Ascending aorta (tissue), 2 donors: ENCODE data around the gene USP24. TPM values are rescaled to one million over a fixed set of nuclear protein-coding genes. Genes with fewer than 3 reads are reported as not detected.

Experiments
- DNase-seq, 2 donors: peaks; one replicate each; pipeline ENCODE4 v3.0.0-alpha.2; 2019; ENCODE audit warnings: low spot score in 2 of 2
- H3K27ac ChIP-seq, 2 donors: fragments of 200-600 bp; sonication (generic); one replicate each; pipeline ENCODE4 v1.5.1; 2016 to 2017; ENCODE audit warnings: mild to moderate bottlenecking in 1 of 2
- H3K27me3 ChIP-seq: fragments of 200-600 bp; sonication (generic); one replicate; pipeline ENCODE4 v1.5.1; 2017
- H3K36me3 ChIP-seq, 2 donors: fragments of 200-600 bp; sonication (generic); one replicate each; pipeline ENCODE4 v1.5.1; 2016
- H3K4me1 ChIP-seq, 2 donors: fragments of 200-600 bp; sonication (generic); one replicate each; pipeline ENCODE4 v1.5.1; 2016 to 2017; ENCODE audit warnings: mild to moderate bottlenecking in 1 of 2
- H3K4me3 ChIP-seq, 2 donors: fragments of 200-600 bp; sonication (generic); one replicate each; pipeline ENCODE4 v1.5.1; 2016 to 2017; ENCODE audit warnings: mild to moderate bottlenecking in 1 of 2
- H3K9me3 ChIP-seq, 2 donors: fragments of 200-600 bp; sonication (generic); one replicate each; pipeline ENCODE4 v1.5.1; 2016
- CTCF ChIP-seq, 3 experiments: fragments of 200-600 bp in 2 of 3; fragments of 450-650 bp in 1 of 3; sonication (generic) in 2 of 3; IDR thresholded peaks; one replicate each; pipeline ENCODE4 v1.5.1; 2016 to 2019; ENCODE audit warnings: antibody characterized with exemption in 3 of 3, mild to moderate bottlenecking in 1 of 3, moderate library complexity in 1 of 3
- intact Hi-C: fragments of 100-400 bp; cut with DNase I; formaldehyde crosslinking; loops from one replicate; pipeline ENCODE4 v1.15.1; 2023
- total RNA-seq: library from RNA; depleted of rRNA; stranded (reverse); fragments of >200 nt; gene quantifications from one replicate; pipeline ENCODE4 v1.1.0, GENCODE V29; 2016

Gene USP24
- total RNA-seq, 1 donor from 2014 or later: 11.2 TPM

DNA sequence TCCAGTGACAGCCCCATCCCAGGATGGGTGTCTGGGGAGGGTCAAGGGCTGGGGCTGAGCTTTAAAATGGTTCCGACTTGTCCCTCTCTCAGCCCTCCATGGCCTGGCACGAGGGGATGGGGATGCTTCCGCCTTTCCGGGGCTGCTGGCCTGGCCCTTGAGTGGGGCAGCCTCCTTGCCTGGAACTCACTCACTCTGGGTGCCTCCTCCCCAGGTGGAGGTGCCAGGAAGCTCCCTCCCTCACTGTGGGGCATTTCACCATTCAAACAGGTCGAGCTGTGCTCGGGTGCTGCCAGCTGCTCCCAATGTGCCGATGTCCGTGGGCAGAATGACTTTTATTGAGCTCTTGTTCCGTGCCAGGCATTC is 151.6 kb downstream of the USP24 start:
- peaks cover 0 to 14% of the 10 kb centered on the region in 2 donors for H3K4me1 ChIP-seq
- no peak for TF ChIP-seq CTCF (IDR thresholded peaks at IDR 0.05)
- peak overlapping the region; percentile 56 to 57 for H3K27ac ChIP-seq
- intact Hi-C loops: no loop called here
- no peaks in the 10 kb centered on the region for H3K9me3 ChIP-seq
- H3K36me3 ChIP-seq: peaks cover 5 to 20% of the 10 kb centered on the region in 2 donors
- DNase-seq: no peak
- H3K27me3 ChIP-seq: no peaks in the 10 kb centered on the region
- no peak overlapping the region for H3K4me3 ChIP-seq

- TF ChIP-seq CTCF (IDR thresholded peaks at IDR 0.05): no peak
- H3K4me3 ChIP-seq: no peak overlapping the region
- H3K27ac ChIP-seq: peak overlapping the region; percentile 59 to 70
- H3K27me3 ChIP-seq: no peaks in the 10 kb centered on the region
- DNase-seq: no peak
- peaks cover 0 to 14% of the 10 kb centered on the region in 2 donors for H3K4me1 ChIP-seq
- H3K36me3 ChIP-seq: peaks cover 0 to 15% of the 10 kb centered on the region in 2 donors
- intact Hi-C loops: no loop called here
- H3K9me3 ChIP-seq: no peaks in the 10 kb centered on the region
These were observed 152.2 kb downstream of the USP24 start for GRCh38 chr1:55062801-55063576.

DNA sequence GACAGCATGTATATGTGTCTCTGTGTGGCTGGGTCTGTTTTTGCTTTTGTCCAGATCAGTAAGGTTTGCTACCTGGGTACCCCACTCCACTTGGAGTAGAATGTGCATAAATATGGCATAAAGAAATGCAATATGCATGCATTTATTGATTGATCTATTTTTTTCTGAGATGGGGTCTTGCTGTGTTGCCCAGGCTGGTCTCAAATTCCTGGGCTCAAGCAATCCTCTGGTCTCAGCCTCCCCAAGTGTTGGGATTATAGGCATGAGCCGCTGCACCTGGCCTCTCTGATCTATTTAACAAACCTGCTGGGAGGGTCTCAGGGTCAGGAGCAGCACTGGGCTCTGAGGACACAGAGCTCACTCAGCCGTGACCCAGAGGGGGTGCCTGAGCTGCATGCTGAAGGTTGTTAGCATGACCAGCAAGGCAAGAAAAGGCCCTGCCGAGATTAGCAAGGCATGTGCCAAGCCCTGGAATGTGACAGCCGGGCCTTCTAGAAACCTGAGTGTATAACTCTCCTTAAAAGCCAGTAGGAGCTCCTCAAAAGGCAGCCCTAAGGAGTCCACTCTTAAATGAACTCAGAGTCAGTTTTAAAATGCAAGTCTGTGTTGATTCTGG is 153.3 kb downstream of the USP24 start:
- Histone ChIP-seq H3K36me3 (peaks cover 0 to 5% of the 10 kb centered on the region in 2 donors), H3K27me3 (no peaks in the 10 kb centered on the region), H3K9me3 (no peaks in the 10 kb centered on the region), H3K27ac (peak overlapping the region; percentile 59 to 70), H3K4me1 (peaks cover 0 to 14% of the 10 kb centered on the region in 2 donors), H3K4me3 (no peak overlapping the region)
- no peak for DNase-seq
- intact Hi-C loops: no loop called here
- TF ChIP-seq CTCF (IDR thresholded peaks at IDR 0.05): no peak

DNA sequence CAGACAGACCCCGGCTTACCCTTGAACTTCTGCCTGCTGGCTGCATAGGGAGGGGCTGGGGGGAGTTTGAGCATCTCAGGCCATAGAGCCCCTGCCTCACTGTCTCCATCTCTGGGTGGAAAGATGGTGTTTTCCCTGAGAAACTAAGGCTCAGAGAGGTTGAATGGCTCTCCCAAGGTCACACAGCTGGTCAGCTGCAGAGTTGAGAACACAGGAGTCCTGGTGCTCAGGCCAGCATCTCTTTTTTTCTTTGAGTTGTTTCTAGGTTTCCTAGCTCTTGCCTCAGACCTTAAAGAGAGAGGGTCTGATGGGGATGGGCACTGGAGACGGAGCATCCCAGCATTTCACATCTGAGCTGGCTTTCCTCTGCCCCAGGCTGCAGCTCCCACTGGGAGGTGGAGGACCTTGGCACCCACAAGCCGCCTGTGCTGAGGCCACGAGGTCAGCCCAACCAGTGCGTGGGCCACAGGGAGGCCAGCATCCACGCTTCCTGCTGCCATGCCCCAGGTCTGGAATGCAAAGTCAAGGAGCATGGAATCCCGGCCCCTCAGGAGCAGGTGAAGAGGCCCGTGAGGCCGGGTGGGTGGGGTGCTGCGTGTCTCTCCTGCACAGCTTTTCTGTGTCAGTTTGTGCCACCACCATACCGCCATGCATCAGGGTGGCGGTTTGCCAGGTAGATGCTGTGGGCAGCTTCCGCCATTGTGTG is 154.0 kb downstream of the USP24 start:
- no peaks in the 10 kb centered on the region for H3K27me3 ChIP-seq
- TF ChIP-seq CTCF (IDR thresholded peaks at IDR 0.05): no peak
- H3K9me3 ChIP-seq: no peaks in the 10 kb centered on the region
- no peaks in the 10 kb centered on the region for H3K36me3 ChIP-seq
- H3K4me3 ChIP-seq: no peak overlapping the region
- no peak for DNase-seq
- intact Hi-C loops: no loop called here
- H3K4me1 ChIP-seq: peaks cover 0 to 14% of the 10 kb centered on the region in 2 donors
- peak overlapping the region in 1 of 2 donors; percentile 70 for H3K27ac ChIP-seq

GRCh38 chr1:55060133-55060999 is 154.8 kb downstream of the USP24 start:
- DNase-seq: no peak
- Histone ChIP-seq H3K36me3 (no peaks in the 10 kb centered on the region), H3K27me3 (no peaks in the 10 kb centered on the region), H3K27ac (no peak overlapping the region), H3K4me3 (no peak overlapping the region), H3K9me3 (no peaks in the 10 kb centered on the region), H3K4me1 (peaks cover 0 to 12% of the 10 kb centered on the region in 2 donors)
- intact Hi-C loops: no loop called here
- no peak for TF ChIP-seq CTCF (IDR thresholded peaks at IDR 0.05)
